Stimulated activated CD8-positive, alpha-beta memory T cell treated with anti-CD3 and anti-CD28 coated beads, Interleukin-7, amount 100 ng/mL, for 48 hours (primary cell): Measurements from ENCODE around the gene GFI1.
A peak's percentile ranks its signal among the peaks of the same experiment; 100 is the strongest.
"Not testable (repeated sequence)": the region's sequence is repeated elsewhere in the genome, so short reads cannot be mapped to it uniquely, and the experiment has no call there.

Experiments
- DNase-seq, 2 donors: peaks; one replicate each; pipeline ENCODE4 v3.0.0-alpha.2; 2020; ENCODE audit warnings: low read depth in 1 of 2; ENCODE audit errors: extremely low read depth in 1 of 2

The GFI1 gene

GRCh38 chr1:92466683-92467352, 19.9 kb downstream of the GFI1 start:
- DNase-seq = no peak

GRCh38 chr1:92465256-92465647, 21.5 kb downstream of the GFI1 start:
- no peak for DNase-seq

GRCh38 chr1:92464588-92465255, 22.0 kb downstream of the GFI1 start:
- no peak for DNase-seq

GRCh38 chr1:92461364-92462097, 25.2 kb downstream of the GFI1 start:
- DNase-seq = no peak

- no peak for DNase-seq
Observed at GRCh38 chr1:92459871-92460320, 26.8 kb downstream of the GFI1 start.

GRCh38 chr1:92458146-92458545, 28.6 kb downstream of the GFI1 start:
- no peak for DNase-seq

GRCh38 chr1:92447976-92448375, 38.7 kb downstream of the GFI1 start:
- DNase-seq = no peak

GRCh38 chr1:92447033-92447681, 39.6 kb downstream of the GFI1 start:
- DNase-seq = no peak

- DNase-seq = no peak
Observed at GRCh38 chr1:92446546-92446945, 40.2 kb downstream of the GFI1 start.

GRCh38 chr1:92445865-92446264, 40.9 kb downstream of the GFI1 start:
- no peak for DNase-seq

GRCh38 chr1:92444351-92444750, 42.4 kb downstream of the GFI1 start:
- DNase-seq = no peak

GRCh38 chr1:92443893-92444292, 42.8 kb downstream of the GFI1 start:
- DNase-seq = no peak

- no peak for DNase-seq
Observed at GRCh38 chr1:92442351-92442750, 44.4 kb downstream of the GFI1 start.

GRCh38 chr1:92441697-92442342, 44.9 kb downstream of the GFI1 start:
- DNase-seq = no peak

- no peak for DNase-seq
Observed at GRCh38 chr1:92441316-92441696, 45.4 kb downstream of the GFI1 start.

- DNase-seq = peak in 1 of 2 donors; percentile 4
Observed at GRCh38 chr1:92439291-92439690, 47.4 kb downstream of the GFI1 start.

- not testable (repeated sequence) for DNase-seq
Observed at GRCh38 chr1:92434572-92434971, 52.2 kb downstream of the GFI1 start.

- no peak for DNase-seq
Observed at GRCh38 chr1:92430030-92430429, 56.7 kb downstream of the GFI1 start.

- DNase-seq = no peak
Observed at GRCh38 chr1:92425617-92426016, 61.1 kb downstream of the GFI1 start.
